22Rv1 (cell line): ENCODE measurements around the gene RPRD1A.
"Not testable (repeated sequence)": the region's sequence is repeated elsewhere in the genome, so short reads cannot be mapped to it uniquely, and the experiment has no call there.

Experiments used
- CTCF ChIP-seq: fragments of 450-650 bp; IDR thresholded peaks from 2 replicates; pipeline ENCODE4 v1.5.1; 2017; ENCODE audit warnings: mild to moderate bottlenecking
- ZFX ChIP-seq: fragments of 450-650 bp; IDR thresholded peaks from 2 replicates; pipeline ENCODE4 v1.6.1; 2017; ENCODE audit warnings: antibody characterized with exemption, borderline replicate concordance

GRCh38 chr18:36081118-36081517 is 13.8 kb upstream of the RPRD1A start:
- not testable (repeated sequence) for TF ChIP-seq CTCF, ZFX
